Ishikawa (cell line): Measurements from ENCODE around the gene GDPD3.

Experiments used
- CEBPB ChIP-seq: IDR thresholded peaks from 2 replicates; pipeline ENCODE4 v1.6.1; 2012
- EGR1 ChIP-seq: IDR thresholded peaks from 2 replicates; pipeline ENCODE4 v1.6.1; 2012
- EP300 ChIP-seq: IDR thresholded peaks from 2 replicates; pipeline ENCODE4 v1.6.1; 2012; ENCODE audit warnings: borderline replicate concordance
- FOXM1 ChIP-seq: IDR thresholded peaks from 2 replicates; pipeline ENCODE4 v1.6.1; 2012; ENCODE audit warnings: low read depth, borderline replicate concordance
- NFIC ChIP-seq: IDR thresholded peaks from 2 replicates; pipeline ENCODE4 v1.6.1; 2012
- RAD21 ChIP-seq: IDR thresholded peaks from 2 replicates; pipeline ENCODE4 v1.6.1; 2012; ENCODE audit warnings: low read depth
- TAF1 ChIP-seq: IDR thresholded peaks from 2 replicates; pipeline ENCODE4 v1.6.1; 2012; ENCODE audit warnings: low read depth, mild to moderate bottlenecking
- TCF12 ChIP-seq: IDR thresholded peaks from 2 replicates; pipeline ENCODE4 v1.6.1; 2012; ENCODE audit warnings: low read depth
- TEAD4 ChIP-seq: IDR thresholded peaks from 2 replicates; pipeline ENCODE4 v1.6.1; 2012
- YY1 ChIP-seq: IDR thresholded peaks from 2 replicates; pipeline ENCODE4 v1.6.1; 2012; ENCODE audit warnings: low read depth
- ZBTB7A ChIP-seq: IDR thresholded peaks from 2 replicates; pipeline ENCODE4 v1.6.1; 2012; ENCODE audit warnings: low read depth
- TF ChIP-seq, protein P1 (sequence below): IDR thresholded peaks from 2 replicates; pipeline ENCODE4 v1.6.1; 2012; ENCODE audit warnings: low read depth, mild to moderate bottlenecking
- TF ChIP-seq, protein P2 (sequence below): IDR thresholded peaks from 2 replicates; pipeline ENCODE4 v1.6.1; 2012
- TF ChIP-seq, protein P3 (sequence below): IDR thresholded peaks from 2 replicates; pipeline ENCODE4 v1.6.1; 2012

DNA sequence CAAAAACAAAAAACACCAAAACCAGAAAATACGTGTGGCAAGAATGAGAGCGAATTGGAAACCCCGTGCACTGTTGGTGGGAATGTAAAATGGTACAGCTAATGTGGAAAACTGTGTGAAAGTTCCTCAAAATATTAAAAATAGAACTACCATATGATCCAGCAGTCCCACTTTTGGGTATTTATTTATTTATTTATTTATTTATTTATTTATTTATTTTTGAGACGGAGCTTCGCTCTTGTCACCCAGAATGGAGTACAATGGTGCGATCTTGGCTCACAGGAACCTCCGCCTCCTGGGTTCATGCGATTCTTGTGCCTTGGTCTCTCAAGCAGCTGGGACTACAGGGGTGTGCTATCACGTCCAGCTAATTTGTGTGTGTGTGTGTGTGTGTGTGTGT, 39.2 kb upstream of the GDPD3 start:
- TF ChIP-seq RAD21, result no peak
- TF ChIP-seq FOXM1, result no peak
- TF ChIP-seq, protein P1, sequence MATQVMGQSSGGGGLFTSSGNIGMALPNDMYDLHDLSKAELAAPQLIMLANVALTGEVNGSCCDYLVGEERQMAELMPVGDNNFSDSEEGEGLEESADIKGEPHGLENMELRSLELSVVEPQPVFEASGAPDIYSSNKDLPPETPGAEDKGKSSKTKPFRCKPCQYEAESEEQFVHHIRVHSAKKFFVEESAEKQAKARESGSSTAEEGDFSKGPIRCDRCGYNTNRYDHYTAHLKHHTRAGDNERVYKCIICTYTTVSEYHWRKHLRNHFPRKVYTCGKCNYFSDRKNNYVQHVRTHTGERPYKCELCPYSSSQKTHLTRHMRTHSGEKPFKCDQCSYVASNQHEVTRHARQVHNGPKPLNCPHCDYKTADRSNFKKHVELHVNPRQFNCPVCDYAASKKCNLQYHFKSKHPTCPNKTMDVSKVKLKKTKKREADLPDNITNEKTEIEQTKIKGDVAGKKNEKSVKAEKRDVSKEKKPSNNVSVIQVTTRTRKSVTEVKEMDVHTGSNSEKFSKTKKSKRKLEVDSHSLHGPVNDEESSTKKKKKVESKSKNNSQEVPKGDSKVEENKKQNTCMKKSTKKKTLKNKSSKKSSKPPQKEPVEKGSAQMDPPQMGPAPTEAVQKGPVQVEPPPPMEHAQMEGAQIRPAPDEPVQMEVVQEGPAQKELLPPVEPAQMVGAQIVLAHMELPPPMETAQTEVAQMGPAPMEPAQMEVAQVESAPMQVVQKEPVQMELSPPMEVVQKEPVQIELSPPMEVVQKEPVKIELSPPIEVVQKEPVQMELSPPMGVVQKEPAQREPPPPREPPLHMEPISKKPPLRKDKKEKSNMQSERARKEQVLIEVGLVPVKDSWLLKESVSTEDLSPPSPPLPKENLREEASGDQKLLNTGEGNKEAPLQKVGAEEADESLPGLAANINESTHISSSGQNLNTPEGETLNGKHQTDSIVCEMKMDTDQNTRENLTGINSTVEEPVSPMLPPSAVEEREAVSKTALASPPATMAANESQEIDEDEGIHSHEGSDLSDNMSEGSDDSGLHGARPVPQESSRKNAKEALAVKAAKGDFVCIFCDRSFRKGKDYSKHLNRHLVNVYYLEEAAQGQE, result no peak
- no peak for TF ChIP-seq TEAD4
- TF ChIP-seq, protein P2, sequence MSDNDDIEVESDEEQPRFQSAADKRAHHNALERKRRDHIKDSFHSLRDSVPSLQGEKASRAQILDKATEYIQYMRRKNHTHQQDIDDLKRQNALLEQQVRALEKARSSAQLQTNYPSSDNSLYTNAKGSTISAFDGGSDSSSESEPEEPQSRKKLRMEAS, result no peak
- TF ChIP-seq EGR1, result no peak
- no peak for TF ChIP-seq CEBPB
- TF ChIP-seq TAF1, result no peak
- TF ChIP-seq YY1, result no peak
- TF ChIP-seq EP300, result no peak
- TF ChIP-seq ZBTB7A, result no peak
- no peak for TF ChIP-seq NFIC
- TF ChIP-seq, protein P3, sequence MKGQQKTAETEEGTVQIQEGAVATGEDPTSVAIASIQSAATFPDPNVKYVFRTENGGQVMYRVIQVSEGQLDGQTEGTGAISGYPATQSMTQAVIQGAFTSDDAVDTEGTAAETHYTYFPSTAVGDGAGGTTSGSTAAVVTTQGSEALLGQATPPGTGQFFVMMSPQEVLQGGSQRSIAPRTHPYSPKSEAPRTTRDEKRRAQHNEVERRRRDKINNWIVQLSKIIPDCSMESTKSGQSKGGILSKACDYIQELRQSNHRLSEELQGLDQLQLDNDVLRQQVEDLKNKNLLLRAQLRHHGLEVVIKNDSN, result no peak
- no peak for TF ChIP-seq TCF12
